HepG2 (cell line): ENCODE data around the gene DPEP1. TPM values are rescaled to one million over a fixed set of nuclear protein-coding genes. Genes with fewer than 3 reads are reported as not detected.

Source experiments
- AGO2 ChIP-seq: fragments of 200-400 bp; formaldehyde crosslinking; optimal IDR thresholded peaks from 2 replicates; pipeline ENCODE3; 2017; ENCODE audit warnings: mild to moderate bottlenecking, low read depth, low read length, moderate library complexity
- CHCHD3 ChIP-seq: sonication (generic); formaldehyde crosslinking; IDR thresholded peaks from 2 replicates; pipeline ENCODE4 v1.8.0; 2022; ENCODE audit warnings: mild to moderate bottlenecking, missing genetic modification reagents, moderate library complexity
- JUN ChIP-seq: sonication (generic); formaldehyde crosslinking; IDR thresholded peaks from 2 replicates; pipeline ENCODE4 v1.4.0; 2020; ENCODE audit warnings: mild to moderate bottlenecking, missing genetic modification reagents
- MYNN ChIP-seq: sonication (generic); formaldehyde crosslinking; IDR thresholded peaks from 2 replicates; pipeline ENCODE4 v1.4.0; 2020; ENCODE audit warnings: mild to moderate bottlenecking, low read depth, missing genetic modification reagents
- SCMH1 ChIP-seq: sonication (generic); formaldehyde crosslinking; IDR thresholded peaks from 2 replicates; pipeline ENCODE4 v1.9.0; 2021; ENCODE audit warnings: missing genetic modification reagents, mild to moderate bottlenecking, borderline replicate concordance
- SKI ChIP-seq: fragments of 450-650 bp; IDR thresholded peaks from one replicate; pipeline ENCODE4 v1.6.1; 2018; ENCODE audit warnings: mild to moderate bottlenecking; ENCODE audit not compliant: partially characterized antibody
- TCF12 ChIP-seq, 2 experiments: fragments of 450-650 bp in 1 of 2; sonication (generic) in 1 of 2; formaldehyde crosslinking in 1 of 2; IDR thresholded peaks; 2 replicates each; pipeline versions ENCODE4 v1.6.1 to v1.8.0; 2017 to 2022; ENCODE audit warnings: antibody characterized with exemption in 1 of 2, mild to moderate bottlenecking in 1 of 2, missing genetic modification reagents in 1 of 2, moderate library complexity in 1 of 2
- ZNF10 ChIP-seq: sonication (generic); formaldehyde crosslinking; IDR thresholded peaks from 2 replicates; pipeline ENCODE4 v1.4.0; 2020; ENCODE audit warnings: mild to moderate bottlenecking, low read depth, missing genetic modification reagents, borderline replicate concordance
- ZNF282 ChIP-seq: fragments of 450-650 bp; IDR thresholded peaks from 2 replicates; pipeline ENCODE4 v1.6.1; 2018; ENCODE audit not compliant: partially characterized antibody
- ZNF468 ChIP-seq: sonication (generic); formaldehyde crosslinking; IDR thresholded peaks from 2 replicates; pipeline ENCODE4 v1.8.0; 2022; ENCODE audit warnings: mild to moderate bottlenecking, moderate library complexity, missing genetic modification reagents
- ZNF557 ChIP-seq: sonication (generic); formaldehyde crosslinking; IDR thresholded peaks from 2 replicates; pipeline ENCODE4 v1.4.0; 2020; ENCODE audit warnings: missing genetic modification reagents
- ZNF660 ChIP-seq: sonication (generic); formaldehyde crosslinking; IDR thresholded peaks from 2 replicates; pipeline ENCODE4 v1.5.1; 2020; ENCODE audit warnings: mild to moderate bottlenecking, low read depth, missing genetic modification reagents, borderline replicate concordance
- ZNF724P ChIP-seq: sonication (generic); formaldehyde crosslinking; IDR thresholded peaks from 2 replicates; pipeline ENCODE4 v1.8.0; 2022; ENCODE audit warnings: missing genetic modification reagents, borderline replicate concordance
- polyA plus RNA-seq, 8 experiments: library from polyadenylated mRNA; depleted of rRNA in 3 of 8; stranded (reverse) in 7 of 8; unstranded in 1 of 8; fragments of >200 nt; fragmentation: Illumina TruSeq in 4 of 8; extraction: Trizol in 4 of 8; gene quantifications; 2 replicates each; pipeline versions ENCODE4 v1.2.1 to v1.2.3, GENCODE V29; 2011 to 2016; ENCODE audit warnings: low read depth in 4 of 8, missing spikeins in 1 of 8, mixed read lengths in 1 of 8; ENCODE audit not compliant: insufficient read depth in 1 of 8
- total RNA-seq, 5 experiments: library from RNA; depleted of rRNA; stranded (reverse); fragments of >200 nt; fragmentation: Illumina TruSeq; extraction: Trizol; gene quantifications; 2 replicates each; pipeline ENCODE4 v1.2.3, GENCODE V29; 2016; ENCODE audit warnings: low read depth in 1 of 5
- TF ChIP-seq, protein P1 (sequence below): sonication (generic); formaldehyde crosslinking; IDR thresholded peaks from 2 replicates; pipeline ENCODE4 v1.4.0; 2020; ENCODE audit warnings: low read depth, mild to moderate bottlenecking, missing genetic modification reagents
- TF ChIP-seq, protein P2 (sequence below): IDR thresholded peaks from 2 replicates; pipeline ENCODE4 v1.6.1; 2016; ENCODE audit warnings: missing compliant biosample characterization, missing genetic modification reagents, borderline replicate concordance
- TF ChIP-seq, protein P3 (sequence below): sonication (generic); formaldehyde crosslinking; IDR thresholded peaks from 2 replicates; pipeline ENCODE4 v1.5.1; 2020; ENCODE audit warnings: missing genetic modification reagents, mild to moderate bottlenecking, borderline replicate concordance
- TF ChIP-seq, protein P4 (sequence below): sonication (generic); formaldehyde crosslinking; conservative IDR thresholded peaks from 2 replicates; pipeline ENCODE4 v1.8.0; 2022; ENCODE audit warnings: missing genetic modification reagents
- TF ChIP-seq, protein P5 (sequence below): sonication (generic); formaldehyde crosslinking; IDR thresholded peaks from 2 replicates; pipeline ENCODE4 v1.5.0; 2020; ENCODE audit warnings: mild to moderate bottlenecking, low read depth, missing genetic modification reagents, borderline replicate concordance

DPEP1 gene
- total and polyA plus RNA-seq, 2 of the 13 experiments (the other 11 are each of a cell fraction or from before 2014, with no cell fraction given) = 37.6 to 52.2 TPM

DNA sequence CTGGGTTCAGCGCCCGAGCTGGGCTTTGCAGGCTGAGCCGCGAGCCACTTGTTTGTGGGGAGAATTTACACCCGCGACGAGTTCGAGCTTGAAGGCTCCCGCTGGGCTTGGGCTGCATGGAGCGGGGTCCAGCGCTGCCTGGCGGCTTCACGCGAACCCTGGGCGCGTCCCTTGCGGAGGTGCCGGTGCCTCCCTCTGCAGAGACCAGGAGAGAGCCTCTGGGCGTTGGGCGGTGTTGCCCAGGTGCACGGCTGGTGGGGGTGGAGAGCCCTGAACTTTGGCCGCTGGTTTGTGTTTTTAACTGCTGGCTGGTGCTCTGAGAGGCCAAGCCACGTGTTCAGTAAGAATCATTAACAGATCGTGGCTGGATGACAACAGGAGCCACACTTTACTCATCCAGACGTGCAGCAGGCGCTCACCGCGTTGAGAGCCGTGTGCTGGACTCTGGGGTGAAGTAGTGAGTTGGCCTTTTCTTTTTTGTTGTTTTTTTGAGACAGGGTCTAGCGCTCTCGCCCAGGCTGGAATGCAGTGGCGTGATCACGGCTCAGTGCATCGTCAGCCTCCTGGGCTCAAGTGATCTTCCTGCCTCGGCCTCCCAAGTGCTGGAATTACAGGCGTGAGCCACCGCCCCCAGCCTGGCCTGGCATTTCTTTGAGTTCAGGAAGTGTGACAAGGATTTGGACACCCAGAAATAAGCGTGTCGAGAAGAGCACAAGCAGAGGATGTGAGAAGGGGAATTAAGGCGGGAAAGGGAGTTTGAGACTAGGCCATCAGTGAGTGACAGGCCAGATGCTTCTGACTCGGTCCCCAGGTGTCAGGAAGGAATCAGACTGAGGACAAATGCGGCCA, 73.9 kb downstream of the DPEP1 start (continued):
- TF ChIP-seq, protein P1, sequence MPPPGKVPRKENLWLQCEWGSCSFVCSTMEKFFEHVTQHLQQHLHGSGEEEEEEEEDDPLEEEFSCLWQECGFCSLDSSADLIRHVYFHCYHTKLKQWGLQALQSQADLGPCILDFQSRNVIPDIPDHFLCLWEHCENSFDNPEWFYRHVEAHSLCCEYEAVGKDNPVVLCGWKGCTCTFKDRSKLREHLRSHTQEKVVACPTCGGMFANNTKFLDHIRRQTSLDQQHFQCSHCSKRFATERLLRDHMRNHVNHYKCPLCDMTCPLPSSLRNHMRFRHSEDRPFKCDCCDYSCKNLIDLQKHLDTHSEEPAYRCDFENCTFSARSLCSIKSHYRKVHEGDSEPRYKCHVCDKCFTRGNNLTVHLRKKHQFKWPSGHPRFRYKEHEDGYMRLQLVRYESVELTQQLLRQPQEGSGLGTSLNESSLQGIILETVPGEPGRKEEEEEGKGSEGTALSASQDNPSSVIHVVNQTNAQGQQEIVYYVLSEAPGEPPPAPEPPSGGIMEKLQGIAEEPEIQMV (CRISPR knock-in tag) = peak; percentile 95
- TF ChIP-seq, protein P2, sequence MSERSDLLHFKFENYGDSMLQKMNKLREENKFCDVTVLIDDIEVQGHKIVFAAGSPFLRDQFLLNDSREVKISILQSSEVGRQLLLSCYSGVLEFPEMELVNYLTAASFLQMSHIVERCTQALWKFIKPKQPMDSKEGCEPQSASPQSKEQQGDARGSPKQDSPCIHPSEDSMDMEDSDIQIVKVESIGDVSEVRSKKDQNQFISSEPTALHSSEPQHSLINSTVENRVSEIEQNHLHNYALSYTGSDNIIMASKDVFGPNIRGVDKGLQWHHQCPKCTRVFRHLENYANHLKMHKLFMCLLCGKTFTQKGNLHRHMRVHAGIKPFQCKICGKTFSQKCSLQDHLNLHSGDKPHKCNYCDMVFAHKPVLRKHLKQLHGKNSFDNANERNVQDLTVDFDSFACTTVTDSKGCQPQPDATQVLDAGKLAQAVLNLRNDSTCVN (CRISPR knock-in tag) = peak; percentile 81
- TF ChIP-seq ZNF282 (no peak), TCF12 (IDR thresholded peaks at IDR 0.05) (no peak), TCF12 (CRISPR knock-in tag; IDR thresholded peaks at IDR 0.05) (peak; percentile 98), MYNN (CRISPR knock-in tag) (no peak), SKI (peak; percentile 94), JUN (CRISPR knock-in tag) (peak; percentile 90), AGO2 (peak; percentile 17), ZNF468 (CRISPR knock-in tag) (peak; percentile 77; the same call in 1 of the 2 replicates), ZNF724P (CRISPR knock-in tag) (peak; percentile 99), ZNF557 (peak; percentile 97), SCMH1 (no peak), ZNF10 (no peak), ZNF660 (CRISPR knock-in tag) (peak; percentile 97; the same call in 1 of the 2 replicates), CHCHD3 (CRISPR knock-in tag) (0 out of 2 replicates have a peak, but pooled peaks have one; percentile 17)
- TF ChIP-seq, protein P3, sequence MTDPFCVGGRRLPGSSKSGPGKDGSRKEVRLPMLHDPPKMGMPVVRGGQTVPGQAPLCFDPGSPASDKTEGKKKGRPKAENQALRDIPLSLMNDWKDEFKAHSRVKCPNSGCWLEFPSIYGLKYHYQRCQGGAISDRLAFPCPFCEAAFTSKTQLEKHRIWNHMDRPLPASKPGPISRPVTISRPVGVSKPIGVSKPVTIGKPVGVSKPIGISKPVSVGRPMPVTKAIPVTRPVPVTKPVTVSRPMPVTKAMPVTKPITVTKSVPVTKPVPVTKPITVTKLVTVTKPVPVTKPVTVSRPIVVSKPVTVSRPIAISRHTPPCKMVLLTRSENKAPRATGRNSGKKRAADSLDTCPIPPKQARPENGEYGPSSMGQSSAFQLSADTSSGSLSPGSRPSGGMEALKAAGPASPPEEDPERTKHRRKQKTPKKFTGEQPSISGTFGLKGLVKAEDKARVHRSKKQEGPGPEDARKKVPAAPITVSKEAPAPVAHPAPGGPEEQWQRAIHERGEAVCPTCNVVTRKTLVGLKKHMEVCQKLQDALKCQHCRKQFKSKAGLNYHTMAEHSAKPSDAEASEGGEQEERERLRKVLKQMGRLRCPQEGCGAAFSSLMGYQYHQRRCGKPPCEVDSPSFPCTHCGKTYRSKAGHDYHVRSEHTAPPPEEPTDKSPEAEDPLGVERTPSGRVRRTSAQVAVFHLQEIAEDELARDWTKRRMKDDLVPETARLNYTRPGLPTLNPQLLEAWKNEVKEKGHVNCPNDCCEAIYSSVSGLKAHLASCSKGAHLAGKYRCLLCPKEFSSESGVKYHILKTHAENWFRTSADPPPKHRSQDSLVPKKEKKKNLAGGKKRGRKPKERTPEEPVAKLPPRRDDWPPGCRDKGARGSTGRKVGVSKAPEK (CRISPR knock-in tag) = peak; percentile 90; the same call in 1 of the 2 replicates
- TF ChIP-seq, protein P4, sequence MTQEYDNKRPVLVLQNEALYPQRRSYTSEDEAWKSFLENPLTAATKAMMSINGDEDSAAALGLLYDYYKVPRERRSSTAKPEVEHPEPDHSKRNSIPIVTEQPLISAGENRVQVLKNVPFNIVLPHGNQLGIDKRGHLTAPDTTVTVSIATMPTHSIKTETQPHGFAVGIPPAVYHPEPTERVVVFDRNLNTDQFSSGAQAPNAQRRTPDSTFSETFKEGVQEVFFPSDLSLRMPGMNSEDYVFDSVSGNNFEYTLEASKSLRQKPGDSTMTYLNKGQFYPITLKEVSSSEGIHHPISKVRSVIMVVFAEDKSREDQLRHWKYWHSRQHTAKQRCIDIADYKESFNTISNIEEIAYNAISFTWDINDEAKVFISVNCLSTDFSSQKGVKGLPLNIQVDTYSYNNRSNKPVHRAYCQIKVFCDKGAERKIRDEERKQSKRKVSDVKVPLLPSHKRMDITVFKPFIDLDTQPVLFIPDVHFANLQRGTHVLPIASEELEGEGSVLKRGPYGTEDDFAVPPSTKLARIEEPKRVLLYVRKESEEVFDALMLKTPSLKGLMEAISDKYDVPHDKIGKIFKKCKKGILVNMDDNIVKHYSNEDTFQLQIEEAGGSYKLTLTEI = no peak
- TF ChIP-seq, protein P5, sequence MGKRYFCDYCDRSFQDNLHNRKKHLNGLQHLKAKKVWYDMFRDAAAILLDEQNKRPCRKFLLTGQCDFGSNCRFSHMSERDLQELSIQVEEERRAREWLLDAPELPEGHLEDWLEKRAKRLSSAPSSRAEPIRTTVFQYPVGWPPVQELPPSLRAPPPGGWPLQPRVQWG (CRISPR knock-in tag) = peak; percentile 47; the same call in 1 of the 2 replicates
